Measurements from ENCODE around the gene CDK18. TPM values are rescaled to one million over a fixed set of nuclear protein-coding genes. Genes with fewer than 3 reads are reported as not detected.

Gene CDK18
- total RNA-seq, 1 donor from 2014 or later: 180 TPM

GRCh38 chr1:205517288-205517687, 12.8 kb downstream of the CDK18 start:
- intact Hi-C loops (cut with DNase I): no loop called here
- no peak for ATAC-seq
- no peak for DNase-seq (ENCODE audit: missing footprints)

DNA sequence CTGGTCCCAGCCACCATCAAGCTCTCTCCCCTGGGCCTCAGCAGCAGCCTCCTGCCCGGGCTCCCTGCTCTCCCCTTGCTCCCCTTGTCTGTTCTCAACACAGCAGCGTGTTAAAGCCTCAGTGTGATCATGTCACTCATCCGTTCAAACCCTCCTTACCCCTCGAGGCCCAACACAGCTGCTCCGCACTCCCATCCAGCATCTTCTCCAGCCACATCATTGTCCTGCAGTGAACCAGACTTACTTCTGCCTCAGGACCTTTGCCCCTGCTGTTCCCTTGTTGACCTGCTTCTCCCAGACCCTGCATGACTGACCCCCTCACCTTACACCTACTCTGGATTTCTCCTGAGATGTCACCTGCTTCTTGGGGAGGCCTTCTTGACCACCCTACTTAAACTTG, 13.3 kb downstream of the CDK18 start:
- no peak for ATAC-seq
- intact Hi-C loops (cut with DNase I): loop anchor here (2.0 kb wide), 1 partner anchor 13 kb away; the partner anchor contains the start of gene CDK18

GRCh38 chr1:205518661-205519540, 14.4 kb downstream of the CDK18 start:
- intact Hi-C loops (cut with DNase I): loop anchor here (2.0 kb wide), 1 partner anchor 14 kb away; the partner anchor contains the start of gene CDK18
- DNase-seq (ENCODE audit: missing footprints) (no peak), ATAC-seq (no peak)

More for the DNA sequence above, 13.3 kb downstream of the CDK18 start:
- no peak for DNase-seq (ENCODE audit: missing footprints)

DNA sequence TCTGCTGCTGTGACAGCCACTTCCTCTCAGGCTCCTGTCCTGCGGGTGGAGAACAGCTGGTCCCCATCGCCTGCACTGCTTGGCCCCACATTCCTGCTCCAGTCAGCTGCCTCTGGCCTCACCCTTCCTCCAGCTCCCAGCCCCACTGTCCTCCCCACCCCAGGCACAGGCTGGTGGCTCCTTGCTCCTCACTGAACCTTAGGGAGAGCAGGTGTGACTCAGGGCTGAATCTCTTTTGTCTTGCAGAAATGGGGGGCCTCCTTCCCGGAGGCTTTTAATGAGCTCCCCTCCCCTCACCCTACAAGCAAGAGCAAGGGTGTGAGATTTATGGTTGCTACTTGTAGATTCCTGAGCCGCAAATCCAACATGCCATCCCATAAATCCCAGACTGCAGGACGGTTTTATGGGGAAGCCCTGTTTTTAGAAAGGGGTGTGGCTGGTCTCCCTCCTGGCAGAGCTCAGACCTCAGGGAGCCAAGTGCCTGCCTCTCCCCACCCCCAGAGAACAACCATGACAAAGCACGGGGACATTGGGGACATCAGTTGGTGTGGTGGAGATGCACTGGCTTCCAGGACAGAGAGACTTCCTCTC, 15.2 kb downstream of the CDK18 start:
- intact Hi-C loops (cut with DNase I): loop anchor here (2.0 to 5.0 kb wide), 2 partner anchors 15 to 167 kb away; partner anchors contain the start of gene CDK18
- ATAC-seq (peak; percentile 41), DNase-seq (ENCODE audit: missing footprints) (no peak)

- ATAC-seq (no peak), DNase-seq (ENCODE audit: missing footprints) (no peak)
- intact Hi-C loops (cut with DNase I): loop anchor here (5.0 kb wide), 1 partner anchor 168 kb away; no protein-coding TSS in a partner anchor
Observed at GRCh38 chr1:205520709-205521108, 16.2 kb downstream of the CDK18 start.

DNA sequence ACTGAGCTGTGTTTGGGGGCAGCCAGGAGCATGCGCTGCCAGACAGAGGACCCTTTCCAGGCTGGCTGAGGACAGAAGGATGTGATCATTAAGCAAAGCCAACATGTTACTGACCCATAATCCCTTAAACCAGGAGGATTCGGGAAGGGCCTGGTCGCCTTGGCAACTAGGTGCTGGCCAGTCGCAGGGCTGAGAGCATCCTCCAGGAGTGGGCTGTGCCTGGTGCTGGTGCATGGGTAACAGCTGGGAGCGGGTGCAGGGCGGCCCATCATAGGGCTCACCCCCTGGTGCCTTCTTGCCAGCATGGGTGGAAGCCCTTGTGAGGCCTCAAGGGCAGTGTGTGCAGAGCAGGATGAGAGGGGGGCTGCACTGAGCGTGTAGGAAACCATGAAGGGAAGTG, 17.2 kb downstream of the CDK18 start:
- intact Hi-C loops (cut with DNase I): loop anchor here (5.0 kb wide), 1 partner anchor 169 kb away; no protein-coding TSS in a partner anchor
- DNase-seq (ENCODE audit: missing footprints): no peak
- no peak for ATAC-seq

GRCh38 chr1:205522692-205523091, 18.2 kb downstream of the CDK18 start:
- ATAC-seq (no peak), DNase-seq (ENCODE audit: missing footprints) (no peak)
- intact Hi-C loops (cut with DNase I): loop anchor here (5.0 kb wide), 1 partner anchor 170 kb away; no protein-coding TSS in a partner anchor

GRCh38 chr1:205523261-205523890, 18.9 kb downstream of the CDK18 start:
- ATAC-seq: no peak
- intact Hi-C loops (cut with DNase I): loop anchor here (5.0 kb wide), 1 partner anchor 171 kb away; no protein-coding TSS in a partner anchor
- no peak for DNase-seq (ENCODE audit: missing footprints)

DNA sequence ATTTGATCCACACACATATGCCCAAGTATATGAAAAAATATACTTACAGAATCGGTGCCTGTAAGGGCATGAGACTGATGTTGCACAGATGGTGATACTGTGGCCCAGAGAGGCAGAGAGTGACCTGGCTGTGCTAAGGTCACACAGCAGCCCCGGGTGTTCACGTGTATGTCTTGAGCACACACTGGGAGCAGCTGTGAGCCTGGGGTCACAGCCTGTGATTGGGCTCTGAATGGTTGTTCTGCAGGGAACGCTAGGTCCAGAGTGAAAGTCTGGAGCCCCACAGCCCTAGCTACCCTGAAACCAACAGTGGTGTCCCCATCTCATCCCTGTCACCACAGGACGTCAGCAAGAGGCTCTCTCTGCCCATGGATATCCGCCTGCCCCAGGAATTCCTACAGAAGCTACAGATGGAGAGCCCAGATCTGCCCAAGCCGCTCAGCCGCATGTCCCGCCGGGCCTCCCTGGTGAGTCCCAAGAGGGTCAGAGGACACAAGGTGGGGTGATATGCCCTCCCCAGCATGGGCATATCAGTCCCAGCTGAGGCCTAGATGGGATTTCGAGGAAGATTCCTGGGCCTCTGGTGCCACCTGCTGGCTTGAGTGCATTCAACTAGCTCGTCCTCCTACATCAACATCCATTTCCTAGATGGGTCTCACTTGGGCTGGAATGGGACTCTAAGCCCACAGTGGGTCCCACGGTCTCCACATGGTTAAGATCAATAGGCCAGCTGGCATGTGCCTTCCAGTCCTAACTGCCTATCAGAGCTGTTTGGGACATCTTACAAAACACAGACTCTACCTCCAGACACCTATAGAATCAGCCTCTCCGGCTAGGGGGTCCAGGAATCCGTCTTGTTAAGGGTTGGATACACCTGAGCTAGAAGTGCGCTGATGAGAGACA, 19.7 kb downstream of the CDK18 start:
- intact Hi-C loops (cut with DNase I): loop anchor here (1.0 to 5.0 kb wide), 3 partner anchors 36 to 172 kb away; no protein-coding TSS in a partner anchor
- peak; percentile 47 for ATAC-seq
- DNase-seq (ENCODE audit: missing footprints): peak; percentile 76

GRCh38 chr1:205524794-205525101, 20.3 kb downstream of the CDK18 start:
- ATAC-seq (no peak), DNase-seq (ENCODE audit: missing footprints) (no peak)
- intact Hi-C loops (cut with DNase I): loop anchor here (1.0 to 5.0 kb wide), 4 partner anchors 36 to 172 kb away; no protein-coding TSS in a partner anchor

DNA sequence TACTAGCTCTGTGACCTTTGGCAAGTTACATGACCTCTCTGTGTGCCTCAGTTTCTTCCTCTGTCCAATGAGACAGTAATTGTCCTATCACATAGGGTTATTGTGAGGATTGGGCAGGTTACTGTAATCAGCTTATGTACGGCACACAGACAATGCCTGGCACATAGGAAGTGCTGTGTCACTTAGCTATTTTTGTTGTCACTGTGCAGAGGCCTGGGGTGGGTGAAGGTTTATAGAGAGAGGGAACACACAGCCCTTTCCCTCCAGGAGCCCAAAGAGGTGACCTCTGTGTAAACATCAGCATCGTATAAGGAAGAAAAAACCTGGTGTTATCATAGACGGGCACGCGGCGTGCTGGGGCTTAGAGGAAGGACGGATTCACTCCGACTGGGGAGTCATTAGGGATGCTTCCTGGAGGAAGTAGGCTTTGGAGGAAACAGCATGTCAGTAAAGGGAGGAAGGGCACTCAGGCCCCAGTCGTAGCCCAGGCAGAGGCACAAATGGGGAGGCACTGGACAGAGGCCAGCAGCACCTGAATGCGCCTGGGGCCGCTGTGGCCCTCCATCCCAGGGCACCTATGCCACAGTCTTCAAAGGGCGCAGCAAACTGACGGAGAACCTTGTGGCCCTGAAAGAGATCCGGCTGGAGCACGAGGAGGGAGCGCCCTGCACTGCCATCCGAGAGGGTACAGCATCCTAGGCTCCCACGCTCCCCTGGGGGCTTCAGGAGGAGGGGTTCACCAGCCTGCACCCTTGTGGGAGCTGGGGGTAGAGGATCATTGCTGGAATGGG, 21.2 kb downstream of the CDK18 start:
- intact Hi-C loops (cut with DNase I): loop anchor here (2.0 to 5.0 kb wide), 2 partner anchors 129 to 132 kb away; no protein-coding TSS in a partner anchor
- ATAC-seq (peak; percentile 17), DNase-seq (ENCODE audit: missing footprints) (peak; percentile 51)

DNA sequence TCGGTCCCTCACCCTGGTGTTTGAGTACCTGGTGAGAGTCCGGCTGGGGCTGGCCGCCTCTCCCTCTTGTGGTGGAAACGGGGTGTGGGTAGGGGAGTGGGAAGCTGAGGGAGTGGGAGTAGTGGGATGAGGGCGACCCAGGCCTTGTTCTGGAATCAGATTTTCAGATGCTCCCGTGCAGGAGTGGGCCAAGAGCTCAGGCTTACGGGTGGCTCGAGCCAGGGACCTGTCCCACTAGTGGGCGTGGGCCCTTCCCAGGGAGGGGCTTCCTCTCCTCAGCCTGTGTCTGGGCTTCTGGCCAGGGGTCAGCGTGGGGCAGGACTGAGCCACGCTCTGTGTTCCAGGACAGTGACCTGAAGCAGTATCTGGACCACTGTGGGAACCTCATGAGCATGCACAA, 22.0 kb downstream of the CDK18 start:
- no peak for ATAC-seq
- intact Hi-C loops (cut with DNase I): loop anchor here (5.0 kb wide), 1 partner anchor 131 kb away; no protein-coding TSS in a partner anchor
- peak; percentile 62 for DNase-seq (ENCODE audit: missing footprints)

DNA sequence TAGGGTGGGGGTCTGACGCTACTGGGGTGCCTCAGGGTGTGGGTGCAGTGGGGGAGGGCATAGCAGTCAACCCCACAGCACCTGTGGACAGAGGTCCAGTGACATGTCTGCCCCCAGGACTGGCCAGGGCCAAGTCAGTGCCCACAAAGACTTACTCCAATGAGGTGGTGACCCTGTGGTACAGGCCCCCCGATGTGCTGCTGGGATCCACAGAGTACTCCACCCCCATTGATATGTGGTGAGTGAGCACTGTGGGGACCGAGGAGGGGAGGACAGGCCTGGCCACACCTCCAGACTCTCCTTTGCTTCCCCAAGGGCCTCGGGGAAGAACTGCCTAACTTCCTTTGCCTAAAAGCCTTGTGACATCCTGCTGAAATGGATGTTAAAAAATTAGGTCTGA, 23.5 kb downstream of the CDK18 start:
- ATAC-seq (no peak), DNase-seq (ENCODE audit: missing footprints) (peak; percentile 60)
- intact Hi-C loops (cut with DNase I): loop anchor here (2.0 to 5.0 kb wide), 3 partner anchors 105 to 183 kb away; partner anchors contain the start of gene ELK4

- ATAC-seq (no peak), DNase-seq (ENCODE audit: missing footprints) (peak; percentile 33)
- intact Hi-C loops (cut with DNase I): loop anchor here (2.0 to 5.0 kb wide), 3 partner anchors 104 to 182 kb away; partner anchors contain the start of gene ELK4
Observed at GRCh38 chr1:205528446-205528886, 24.0 kb downstream of the CDK18 start.

- intact Hi-C loops (cut with DNase I): loop anchor here (1.0 to 5.0 kb wide), 4 partner anchors 40 to 182 kb away; partner anchors contain the start of gene ELK4
- ATAC-seq (peak; percentile 60), DNase-seq (ENCODE audit: missing footprints) (peak; percentile 91)
Observed at GRCh38 chr1:205528887-205529825, 24.7 kb downstream of the CDK18 start.

GRCh38 chr1:205530116-205530515, 25.6 kb downstream of the CDK18 start:
- intact Hi-C loops (cut with DNase I): no loop called here
- ATAC-seq (no peak), DNase-seq (ENCODE audit: missing footprints) (peak; percentile 49)
